Bronchial epithelial cell (primary cell): Measurements from ENCODE around the gene HSPB2. TPM values are rescaled to one million over a fixed set of nuclear protein-coding genes. Genes with fewer than 3 reads are reported as not detected.

Experiments used
- DNase-seq: peaks from one replicate; pipeline ENCODE4 v3.0.0-alpha.2; 2010; ENCODE audit warnings: low read depth
- FAIRE-seq: peaks from 2 replicates; lab custom pipeline; 2011; peaks lifted over from hg19 to GRCh38; lab: Jason Lieb, UNC
- H3K27me3 ChIP-seq: 2 replicates; pipeline ENCODE4 v1.5.1; 2011; ENCODE audit warnings: low read length; ENCODE audit not compliant: control insufficient read depth, insufficient read depth
- H3K36me3 ChIP-seq: 2 replicates; pipeline ENCODE4 v1.5.1; 2011; ENCODE audit warnings: low read length; ENCODE audit not compliant: control insufficient read depth, insufficient read depth
- H3K4me3 ChIP-seq: 2 replicates; pipeline ENCODE4 v1.5.1; 2011; ENCODE audit warnings: mild to moderate bottlenecking, low read depth, low read length, control low read depth
- total RNA-seq: library from RNA; depleted of rRNA; stranded (reverse); fragments of >200 nt; gene quantifications from 2 replicates; pipeline ENCODE4 v1.2.1, GENCODE V29; 2014
- TF ChIP-seq, protein P1 (sequence below): IDR thresholded peaks from 2 replicates; pipeline ENCODE4 v1.5.1; 2011; ENCODE audit warnings: mild to moderate bottlenecking, moderate library complexity, low read length, control low read depth, inconsistent platforms; ENCODE audit not compliant: insufficient read depth, severe bottlenecking

The HSPB2 gene
- total RNA-seq, 1 donor from 2014 or later = not detected

DNA sequence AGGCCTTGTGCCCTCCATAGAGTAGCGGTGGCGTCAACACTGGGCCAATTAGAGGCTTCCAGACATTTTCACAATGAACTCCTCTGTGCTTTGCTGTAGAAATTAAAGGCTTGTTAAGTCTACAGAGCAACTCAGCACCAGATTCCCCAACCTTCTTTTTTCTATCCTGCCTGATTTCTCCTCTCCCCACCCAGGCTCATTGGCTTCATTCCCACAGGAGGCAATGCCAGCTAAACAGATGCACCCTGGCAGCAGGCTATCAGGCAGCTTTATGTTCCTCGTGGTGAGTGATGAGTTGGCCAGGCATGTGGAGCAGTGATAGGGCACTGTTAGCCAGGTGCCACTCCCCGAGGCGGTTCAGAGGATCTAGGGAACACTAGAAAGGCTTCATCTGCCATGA lies 29.4 kb downstream of the HSPB2 start:
- FAIRE-seq = no peak
- H3K4me3 ChIP-seq = no peak overlapping the region
- TF ChIP-seq, protein P1, sequence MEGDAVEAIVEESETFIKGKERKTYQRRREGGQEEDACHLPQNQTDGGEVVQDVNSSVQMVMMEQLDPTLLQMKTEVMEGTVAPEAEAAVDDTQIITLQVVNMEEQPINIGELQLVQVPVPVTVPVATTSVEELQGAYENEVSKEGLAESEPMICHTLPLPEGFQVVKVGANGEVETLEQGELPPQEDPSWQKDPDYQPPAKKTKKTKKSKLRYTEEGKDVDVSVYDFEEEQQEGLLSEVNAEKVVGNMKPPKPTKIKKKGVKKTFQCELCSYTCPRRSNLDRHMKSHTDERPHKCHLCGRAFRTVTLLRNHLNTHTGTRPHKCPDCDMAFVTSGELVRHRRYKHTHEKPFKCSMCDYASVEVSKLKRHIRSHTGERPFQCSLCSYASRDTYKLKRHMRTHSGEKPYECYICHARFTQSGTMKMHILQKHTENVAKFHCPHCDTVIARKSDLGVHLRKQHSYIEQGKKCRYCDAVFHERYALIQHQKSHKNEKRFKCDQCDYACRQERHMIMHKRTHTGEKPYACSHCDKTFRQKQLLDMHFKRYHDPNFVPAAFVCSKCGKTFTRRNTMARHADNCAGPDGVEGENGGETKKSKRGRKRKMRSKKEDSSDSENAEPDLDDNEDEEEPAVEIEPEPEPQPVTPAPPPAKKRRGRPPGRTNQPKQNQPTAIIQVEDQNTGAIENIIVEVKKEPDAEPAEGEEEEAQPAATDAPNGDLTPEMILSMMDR = no peak
- no peaks in the 10 kb centered on the region for H3K36me3 ChIP-seq
- DNase-seq = peak; percentile 64
- no peaks in the 10 kb centered on the region for H3K27me3 ChIP-seq

GRCh38 chr11:111942829-111943228 lies 30.3 kb downstream of the HSPB2 start:
- H3K27me3 ChIP-seq = no peaks in the 10 kb centered on the region
- no peaks in the 10 kb centered on the region for H3K36me3 ChIP-seq
- DNase-seq (peak; percentile 69), FAIRE-seq (no peak)
- no peak overlapping the region for H3K4me3 ChIP-seq
- TF ChIP-seq, protein P1 = no peak

GRCh38 chr11:111944139-111944538 lies 31.6 kb downstream of the HSPB2 start:
- TF ChIP-seq, protein P1 = no peak
- Histone ChIP-seq H3K36me3 (no peaks in the 10 kb centered on the region), H3K4me3 (no peak overlapping the region), H3K27me3 (no peaks in the 10 kb centered on the region)
- FAIRE-seq = no peak
- peak; percentile 73 for DNase-seq

- DNase-seq = peak; percentile 96
- H3K4me3 ChIP-seq = no peak overlapping the region
- FAIRE-seq = no peak
- no peaks in the 10 kb centered on the region for H3K36me3 ChIP-seq
- TF ChIP-seq, protein P1 = no peak
- no peaks in the 10 kb centered on the region for H3K27me3 ChIP-seq
These were observed 32.1 kb downstream of the HSPB2 start for GRCh38 chr11:111944651-111945051.

- DNase-seq (no peak), FAIRE-seq (no peak)
- H3K27me3 ChIP-seq = no peaks in the 10 kb centered on the region
- TF ChIP-seq, protein P1 = no peak
- H3K36me3 ChIP-seq = no peaks in the 10 kb centered on the region
- no peak overlapping the region for H3K4me3 ChIP-seq
These were observed 32.7 kb downstream of the HSPB2 start for GRCh38 chr11:111945198-111945597.

DNA sequence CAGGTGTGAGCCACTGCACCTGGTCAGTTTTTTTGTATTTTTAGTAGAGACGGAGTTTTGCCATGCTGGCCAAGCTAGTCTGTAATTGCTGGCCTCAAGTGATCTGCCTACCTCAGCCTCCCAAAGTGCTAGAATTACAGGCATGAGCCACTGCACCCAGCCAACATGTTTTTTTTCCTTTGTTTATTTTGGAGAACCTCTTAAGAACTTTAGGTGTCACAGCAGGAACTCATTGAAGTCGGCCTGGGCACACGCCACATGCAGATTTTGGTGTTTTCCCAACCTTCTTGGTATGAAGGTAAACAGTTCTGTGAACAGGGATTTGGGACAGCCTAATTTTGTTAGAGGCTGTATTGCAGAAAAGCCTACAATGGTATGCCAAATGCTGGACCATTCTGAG lies 34.0 kb downstream of the HSPB2 start:
- no peaks in the 10 kb centered on the region for H3K27me3 ChIP-seq
- FAIRE-seq = no peak
- H3K36me3 ChIP-seq = no peaks in the 10 kb centered on the region
- DNase-seq = no peak
- TF ChIP-seq, protein P1 = no peak
- H3K4me3 ChIP-seq = no peak overlapping the region
